GM12878 (cell line): Measurements from ENCODE around the gene UBE2G2.

Experiments used
- ATF2 ChIP-seq: IDR thresholded peaks from 2 replicates; pipeline ENCODE4 v1.6.1; 2012; ENCODE audit warnings: low read length, inconsistent platforms
- CTCF ChIP-seq, 3 experiments: IDR thresholded peaks in 2 of 3; conservative IDR thresholded peaks in 1 of 3; 2 replicates each; pipeline ENCODE4 v1.5.1; 2011; ENCODE audit warnings: low read depth in 3 of 3, low read length in 3 of 3, mild to moderate bottlenecking in 3 of 3, control low read depth in 2 of 3, moderate library complexity in 2 of 3, inconsistent platforms in 1 of 3, mixed read lengths in 1 of 3; ENCODE audit not compliant: control insufficient read depth in 2 of 3, insufficient read depth in 1 of 3; ENCODE audit errors: extremely low read depth in 1 of 3
- ESRRA ChIP-seq: IDR thresholded peaks from 2 replicates; pipeline ENCODE4 v1.6.1; 2012; ENCODE audit warnings: mild to moderate bottlenecking, low read length, improper control_type of control experiment
- HDGF ChIP-seq: fragments of 450-650 bp; IDR thresholded peaks from 2 replicates; pipeline ENCODE4 v1.6.1; 2016; ENCODE audit warnings: antibody characterized with exemption
- MAX ChIP-seq: IDR thresholded peaks from 2 replicates; pipeline ENCODE4 v1.6.1; 2012; ENCODE audit warnings: low read depth, low read length, improper control_type of control experiment
- NFYA ChIP-seq: IDR thresholded peaks from 2 replicates; pipeline ENCODE4 v1.6.1; 2011; ENCODE audit warnings: low read depth, mild to moderate bottlenecking, low read length, improper control_type of control experiment, borderline replicate concordance
- POLR2A ChIP-seq: IDR thresholded peaks from 2 replicates; pipeline ENCODE4 v1.6.1; 2011; ENCODE audit warnings: low read depth, mild to moderate bottlenecking, low read length
- POLR2AphosphoS2 ChIP-seq: IDR thresholded peaks from 2 replicates; pipeline ENCODE4 v1.6.1; 2011; ENCODE audit warnings: low read depth, mild to moderate bottlenecking, low read length, improper control_type of control experiment, moderate library complexity
- RAD21 ChIP-seq: IDR thresholded peaks from 2 replicates; pipeline ENCODE4 v1.6.1; 2011; ENCODE audit warnings: mild to moderate bottlenecking, low read depth, low read length, moderate library complexity; ENCODE audit not compliant: insufficient read depth
- SP1 ChIP-seq: IDR thresholded peaks from one replicate; pipeline ENCODE4 v1.6.1; 2011; ENCODE audit warnings: low read depth, low read length
- TCF12 ChIP-seq: IDR thresholded peaks from 2 replicates; pipeline ENCODE4 v1.6.1; 2011; ENCODE audit warnings: low read depth, mild to moderate bottlenecking, low read length
- USF2 ChIP-seq: IDR thresholded peaks from 2 replicates; pipeline ENCODE4 v1.6.1; 2011; ENCODE audit warnings: low read depth, low read length, improper control_type of control experiment, borderline replicate concordance
- TF ChIP-seq, protein P1 (sequence below): fragments of 450-650 bp; IDR thresholded peaks from 2 replicates; pipeline ENCODE4 v1.6.1; 2018; ENCODE audit warnings: mild to moderate bottlenecking, low read depth, moderate library complexity; ENCODE audit not compliant: partially characterized antibody

- TF ChIP-seq CTCF (IDR thresholded peaks at IDR 0.05 in 2 of 3, conservative IDR thresholded peaks at IDR 0.05 in 1 of 3; ENCODE audit: control insufficient read depth in 2 of 3, extremely low read depth in 1 of 3, insufficient read depth in 1 of 3, low read depth in 3 of 3, low read length in 3 of 3) (no peak; a peak in 1 of 6 replicates), RAD21 (no peak), POLR2A (no peak), ATF2 (no peak), NFYA (no peak), HDGF (no peak), USF2 (no peak), POLR2AphosphoS2 (no peak), MAX (no peak), TCF12 (no peak), SP1 (no peak), ESRRA (no peak)
- TF ChIP-seq, protein P1, sequence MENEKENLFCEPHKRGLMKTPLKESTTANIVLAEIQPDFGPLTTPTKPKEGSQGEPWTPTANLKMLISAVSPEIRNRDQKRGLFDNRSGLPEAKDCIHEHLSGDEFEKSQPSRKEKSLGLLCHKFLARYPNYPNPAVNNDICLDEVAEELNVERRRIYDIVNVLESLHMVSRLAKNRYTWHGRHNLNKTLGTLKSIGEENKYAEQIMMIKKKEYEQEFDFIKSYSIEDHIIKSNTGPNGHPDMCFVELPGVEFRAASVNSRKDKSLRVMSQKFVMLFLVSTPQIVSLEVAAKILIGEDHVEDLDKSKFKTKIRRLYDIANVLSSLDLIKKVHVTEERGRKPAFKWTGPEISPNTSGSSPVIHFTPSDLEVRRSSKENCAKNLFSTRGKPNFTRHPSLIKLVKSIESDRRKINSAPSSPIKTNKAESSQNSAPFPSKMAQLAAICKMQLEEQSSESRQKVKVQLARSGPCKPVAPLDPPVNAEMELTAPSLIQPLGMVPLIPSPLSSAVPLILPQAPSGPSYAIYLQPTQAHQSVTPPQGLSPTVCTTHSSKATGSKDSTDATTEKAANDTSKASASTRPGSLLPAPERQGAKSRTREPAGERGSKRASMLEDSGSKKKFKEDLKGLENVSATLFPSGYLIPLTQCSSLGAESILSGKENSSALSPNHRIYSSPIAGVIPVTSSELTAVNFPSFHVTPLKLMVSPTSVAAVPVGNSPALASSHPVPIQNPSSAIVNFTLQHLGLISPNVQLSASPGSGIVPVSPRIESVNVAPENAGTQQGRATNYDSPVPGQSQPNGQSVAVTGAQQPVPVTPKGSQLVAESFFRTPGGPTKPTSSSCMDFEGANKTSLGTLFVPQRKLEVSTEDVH = no peak
These were observed 33.5 kb upstream of the UBE2G2 start for GRCh38 chr21:44834951-44835646.
